NCI-H748 treated with DMSO at 0.1 percent for 48 hours (cell line): Measurements from ENCODE around the gene CPS1.

ENCODE experiments used
- DNase-seq: peaks from one replicate; lab custom pipeline; 2025; lab: John Stamatoyannopoulos, UW

Gene CPS1

DNA sequence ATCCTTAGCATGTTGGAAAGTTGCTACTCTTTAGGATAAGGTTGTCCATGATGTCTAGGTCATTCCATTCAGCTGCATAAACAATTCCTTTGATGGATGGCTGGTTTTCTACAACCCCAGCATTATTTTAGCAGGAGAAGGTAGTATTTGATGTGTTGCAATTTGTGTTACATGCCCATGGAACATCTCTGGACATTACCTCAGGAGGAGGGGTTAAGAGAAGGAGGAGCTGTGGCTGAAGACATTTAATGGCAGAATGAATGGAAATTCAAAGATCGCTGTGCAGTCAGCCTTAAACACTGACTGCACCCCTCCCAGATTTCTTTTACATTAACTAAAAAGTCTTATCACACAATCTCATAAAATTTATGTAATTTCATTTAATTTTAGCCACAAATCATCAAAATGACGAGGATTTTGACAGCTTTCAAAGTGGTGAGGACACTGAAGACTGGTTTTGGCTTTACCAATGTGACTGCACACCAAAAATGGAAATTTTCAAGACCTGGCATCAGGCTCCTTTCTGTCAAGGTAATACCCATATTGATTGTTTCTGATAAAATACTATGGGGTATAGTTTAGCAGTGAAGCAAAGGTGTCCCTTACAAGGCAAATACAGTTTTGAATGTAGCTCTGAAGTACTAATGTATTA is at the start of gene CPS1:
CPS1 (plus strand) TSS at position 271 of the 652 bp plus-strand sequence; CDS start at position 406, 135 bp downstream.
- no peak for DNase-seq

DNA sequence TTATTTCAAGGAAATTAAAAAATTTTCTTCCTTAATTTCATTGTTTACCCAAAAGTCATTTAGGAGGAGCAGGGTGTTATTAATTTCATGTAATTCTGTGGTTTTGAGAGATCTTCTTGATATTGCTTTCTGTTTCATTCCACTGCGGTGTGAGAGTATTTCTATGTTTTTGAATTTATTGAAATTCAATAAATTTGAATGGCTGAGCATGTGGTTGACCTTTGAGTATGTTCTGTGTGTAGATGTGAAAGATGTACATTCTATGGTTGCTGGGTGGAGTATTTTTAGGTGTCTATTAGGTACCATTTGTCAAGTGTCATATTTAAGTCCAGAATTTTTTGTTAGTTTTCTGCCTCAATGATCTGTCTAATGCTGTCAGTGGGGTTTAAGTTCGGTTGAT is 40.5 kb upstream of the CPS1 start:
- DNase-seq: no peak

DNA sequence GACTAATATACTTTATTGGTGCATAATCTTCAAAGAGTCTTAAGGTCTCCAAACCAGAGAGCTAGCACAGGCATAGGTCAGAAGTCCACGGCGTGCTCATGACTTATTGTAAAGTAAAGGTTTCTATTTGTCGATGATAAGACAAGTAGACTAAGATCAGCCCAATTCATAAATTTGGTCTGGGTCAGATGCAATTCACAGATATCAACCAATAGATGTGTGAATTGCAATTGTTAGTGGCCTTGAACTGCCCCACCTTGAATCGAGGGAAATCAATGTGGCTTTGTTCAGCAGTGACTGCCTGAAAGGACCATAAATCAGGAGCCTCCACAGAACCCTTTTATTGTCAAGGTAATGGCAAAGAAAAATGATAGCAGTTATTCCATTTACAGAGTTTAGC is 39.1 kb upstream of the CPS1 start:
- no peak for DNase-seq

DNA sequence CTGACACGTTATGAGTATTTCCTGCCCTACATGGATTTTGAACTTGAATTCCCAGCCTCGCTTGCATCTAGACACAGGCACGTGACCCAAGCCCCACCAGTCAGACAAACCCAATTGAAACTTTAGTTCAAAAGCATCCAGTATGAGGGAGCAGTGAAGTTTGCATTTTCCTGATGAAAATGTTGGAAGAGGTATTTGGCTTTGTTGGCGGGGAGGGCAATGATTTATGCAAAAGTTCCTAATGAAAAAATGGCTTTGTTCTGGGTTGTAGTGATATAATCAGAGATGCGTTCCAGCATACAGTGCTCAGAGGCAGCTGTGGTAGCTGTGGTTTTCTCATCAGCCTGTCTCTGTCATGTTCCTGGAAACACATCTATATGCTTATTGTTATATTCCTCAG is 36.8 kb upstream of the CPS1 start:
- DNase-seq: no peak

DNA sequence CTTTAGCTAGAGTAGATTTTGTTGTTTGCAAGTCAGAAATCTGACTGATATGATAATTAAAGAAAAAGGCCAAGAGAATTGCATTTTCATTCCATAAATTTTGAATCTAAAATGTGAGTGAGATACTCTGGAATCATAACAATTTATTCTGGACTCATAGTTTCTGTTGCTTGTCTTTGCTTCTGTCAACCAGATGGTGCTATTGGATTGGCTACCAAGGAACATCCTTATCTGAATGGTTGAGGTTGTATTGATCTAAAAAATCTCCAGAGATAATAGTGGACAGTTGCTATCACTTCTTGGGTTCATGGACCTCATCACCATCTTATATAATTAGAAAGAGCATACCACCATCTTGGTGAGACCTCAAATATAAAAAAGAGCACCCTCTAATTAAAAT is 34.0 kb upstream of the CPS1 start:
- no peak for DNase-seq

DNA sequence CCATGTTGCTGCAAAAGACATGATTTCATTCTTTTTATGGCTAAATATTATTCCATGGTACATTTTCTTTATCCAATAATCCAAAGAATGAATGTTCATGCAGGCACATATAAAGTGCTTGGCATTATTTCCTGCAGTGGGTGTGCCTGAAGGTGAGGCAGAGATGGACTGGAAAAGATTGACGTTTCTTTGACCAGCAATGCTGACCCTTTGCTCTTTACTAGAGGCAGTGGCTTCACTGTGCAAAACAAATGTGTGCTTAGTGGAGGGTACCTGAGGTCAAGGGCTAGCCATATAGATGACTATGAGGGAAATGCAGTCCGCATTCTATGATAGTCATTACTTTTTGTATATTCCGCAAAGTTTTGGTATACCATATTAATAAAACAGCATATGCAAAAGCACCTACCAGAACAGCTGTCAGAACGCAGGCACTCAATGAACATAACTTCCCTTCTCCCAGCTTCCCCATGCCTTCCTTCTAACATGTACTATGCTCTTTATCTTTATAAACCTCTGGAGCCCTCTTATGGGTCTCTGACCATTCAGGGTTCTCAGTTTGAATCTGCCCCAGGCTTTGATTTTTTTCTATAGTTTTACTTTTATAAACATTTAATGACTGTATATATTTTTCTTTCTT is 32.6 kb upstream of the CPS1 start:
- no peak for DNase-seq

DNA sequence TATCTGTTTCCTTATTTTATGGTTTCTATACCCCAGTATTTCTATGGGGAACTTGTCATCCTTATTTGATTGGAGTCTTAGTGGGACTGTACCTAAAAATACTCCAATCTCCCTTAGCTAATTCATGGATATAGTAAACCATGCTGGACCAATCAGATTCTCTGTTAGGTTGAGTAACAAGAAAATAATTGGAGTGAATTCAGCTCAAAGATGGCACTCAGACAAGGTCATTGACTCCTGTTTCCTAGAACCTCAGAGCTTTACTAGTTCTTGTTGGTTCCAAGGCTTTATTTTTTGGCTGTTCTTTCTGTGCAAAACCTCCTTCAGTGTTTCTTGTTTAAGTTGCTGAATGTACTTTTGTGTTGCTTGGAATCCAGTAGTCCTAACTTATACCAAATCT is 31.9 kb upstream of the CPS1 start:
- DNase-seq: no peak

DNA sequence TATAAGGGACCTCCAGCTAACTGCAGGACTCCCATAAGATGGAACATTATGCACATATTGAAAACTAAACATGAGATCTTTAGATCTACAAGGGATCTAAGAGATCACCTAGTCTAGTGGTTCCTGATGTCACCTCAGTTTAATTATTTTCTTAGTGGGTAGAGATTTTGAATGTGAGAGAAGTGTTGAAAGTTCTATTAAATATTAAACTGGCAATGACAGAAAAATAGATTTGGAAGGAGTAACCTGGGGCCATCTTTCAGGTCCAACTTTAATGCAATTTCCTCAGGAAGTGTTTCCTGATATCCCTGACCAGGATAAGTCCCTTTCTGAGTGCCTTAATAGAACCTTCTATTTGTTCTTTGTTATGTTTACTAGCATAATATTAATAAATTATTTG is 29.1 kb upstream of the CPS1 start:
- DNase-seq: no peak

DNA sequence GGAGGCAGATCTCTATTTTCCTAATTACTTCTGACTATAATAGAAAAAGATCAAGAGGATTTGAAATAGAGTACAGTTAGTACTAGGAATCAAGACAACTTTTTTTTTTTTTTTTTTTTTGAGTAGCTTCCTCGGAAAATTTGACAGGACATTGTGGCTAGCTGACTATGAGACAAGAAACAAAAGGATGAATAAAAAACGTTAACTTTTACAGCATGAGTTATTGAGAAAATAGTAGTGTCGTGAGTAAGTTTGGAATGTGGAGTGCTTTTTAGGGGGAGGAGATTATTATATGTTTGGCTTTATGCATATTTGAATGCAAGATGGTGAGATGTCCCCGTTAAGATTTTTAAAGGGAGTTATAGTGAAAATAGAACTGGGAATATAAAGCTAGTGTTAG is 27.7 kb upstream of the CPS1 start:
- no peak for DNase-seq

DNA sequence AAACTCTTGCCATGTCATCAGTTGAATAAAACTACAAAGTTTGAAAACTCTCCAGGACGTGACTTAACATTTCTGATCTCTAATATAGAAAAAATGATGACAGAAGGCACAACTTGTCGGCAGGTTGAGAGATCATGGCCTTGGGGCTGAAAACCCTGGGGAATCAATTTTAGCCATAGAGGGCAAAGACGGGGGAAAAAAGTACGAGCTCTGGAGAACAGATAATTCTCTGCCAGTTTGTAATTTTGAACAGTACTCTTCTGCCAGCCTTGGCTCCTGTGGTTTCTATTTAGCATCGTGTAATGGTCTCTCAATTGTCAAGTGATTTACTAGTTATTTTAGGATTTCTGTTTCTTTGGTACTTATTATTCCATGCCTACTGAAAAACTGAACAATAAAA is 25.3 kb upstream of the CPS1 start:
- no peak for DNase-seq

DNA sequence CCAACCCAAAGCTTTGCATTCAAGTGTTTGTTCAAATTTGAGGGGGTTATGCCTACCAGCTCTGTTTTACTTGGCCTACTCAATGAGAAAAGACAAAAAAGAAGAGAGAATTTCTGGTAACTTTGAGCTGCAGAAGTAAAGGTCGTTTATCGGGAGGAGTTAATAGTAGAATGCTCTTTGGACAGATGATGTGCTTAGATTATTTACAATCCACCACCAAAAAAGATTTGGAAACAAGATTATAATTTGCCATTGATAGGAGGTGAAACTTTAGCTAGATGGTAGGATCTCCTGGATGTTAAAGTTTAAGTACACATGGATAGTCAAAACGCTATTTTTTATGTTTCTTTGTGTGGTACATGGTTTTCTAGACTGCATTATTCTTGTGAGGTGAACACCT is 24.9 kb upstream of the CPS1 start:
- no peak for DNase-seq

DNA sequence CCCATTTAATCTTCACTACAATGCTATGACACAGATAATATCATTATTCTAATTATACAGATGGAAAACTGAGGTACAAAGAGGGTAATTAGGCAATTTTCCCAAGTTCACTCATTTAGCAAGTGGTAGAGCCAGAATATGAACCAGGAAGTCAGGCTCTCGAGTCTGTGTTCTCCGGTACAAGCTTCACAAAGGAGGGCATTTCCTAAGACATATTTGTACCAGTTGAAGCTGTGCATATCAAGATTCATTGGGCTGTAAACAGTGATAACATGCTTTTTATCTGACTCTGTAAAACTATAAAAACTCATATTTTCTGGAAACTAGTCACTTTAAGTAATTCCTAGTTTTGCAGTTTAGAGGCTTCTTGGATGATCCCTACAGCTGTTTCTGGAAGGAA is 23.0 kb upstream of the CPS1 start:
- no peak for DNase-seq

DNA sequence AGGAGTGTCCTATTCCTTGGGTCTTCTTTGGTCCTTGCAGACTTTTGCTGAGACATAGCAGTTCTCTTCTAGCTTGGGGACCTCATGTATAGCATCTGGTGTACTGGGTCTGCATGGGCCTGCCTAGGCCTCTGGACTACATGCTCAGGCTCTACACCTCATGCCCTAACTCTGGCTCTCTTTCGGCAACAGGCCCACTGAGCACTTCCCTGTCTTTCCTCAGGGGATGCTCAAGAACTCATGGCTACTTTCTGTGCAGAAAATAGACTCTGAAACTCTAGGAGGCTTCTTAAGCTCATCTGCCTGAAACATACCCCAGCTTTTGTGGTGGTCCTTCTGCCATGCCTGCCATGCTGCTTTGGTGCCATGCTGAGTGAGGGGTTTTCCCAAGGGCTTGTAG is 21.5 kb upstream of the CPS1 start:
- DNase-seq: no peak

DNA sequence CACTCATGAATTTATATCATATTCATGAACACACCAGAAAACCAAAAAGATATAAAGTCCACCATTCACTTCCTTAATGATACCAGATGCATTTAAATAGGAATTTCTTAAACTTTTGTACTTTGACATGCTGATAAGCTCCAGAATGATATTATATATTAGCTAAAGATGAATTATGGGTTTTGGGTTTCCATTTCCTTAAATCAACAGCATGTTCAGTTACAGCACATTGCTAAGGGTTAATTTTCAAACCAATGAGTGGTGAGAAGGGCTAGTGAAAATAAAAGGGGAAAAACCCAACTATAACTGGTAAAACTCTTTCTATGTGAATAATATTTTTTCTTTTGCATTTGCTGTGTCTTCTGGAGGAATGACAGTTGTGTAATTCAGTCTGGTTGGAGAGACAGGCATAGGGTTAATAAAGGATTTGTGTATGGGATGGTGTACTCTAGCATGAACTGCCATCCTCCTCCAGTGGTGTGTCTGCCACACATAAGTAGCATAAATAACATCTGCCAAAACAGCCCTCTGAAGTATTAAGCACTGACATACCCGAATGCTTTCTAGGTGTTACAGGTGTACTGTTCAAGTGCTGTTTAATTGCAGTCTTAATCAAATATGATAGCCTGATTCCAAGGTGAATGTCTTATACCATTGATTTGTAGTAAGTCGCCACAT is 19.3 kb upstream of the CPS1 start:
- no peak for DNase-seq

DNA sequence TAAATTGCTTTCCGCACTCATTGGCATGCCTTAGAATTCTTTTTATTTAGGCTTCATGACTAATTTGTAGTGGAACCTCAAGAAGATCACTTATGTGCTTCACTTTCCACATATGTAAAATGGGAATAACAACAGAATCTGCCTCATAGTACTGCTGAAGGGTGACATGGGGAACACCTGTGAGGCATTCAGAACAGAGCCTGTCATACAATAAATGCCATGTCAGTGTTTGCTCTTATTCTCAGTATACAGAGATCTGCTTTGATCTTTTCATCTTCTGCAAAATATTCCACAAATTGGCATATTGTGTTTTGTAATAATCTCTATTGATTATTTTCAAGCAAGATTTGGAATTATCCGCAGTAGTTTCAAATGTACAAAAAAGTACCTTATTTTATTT is 17.4 kb upstream of the CPS1 start:
- no peak for DNase-seq

DNA sequence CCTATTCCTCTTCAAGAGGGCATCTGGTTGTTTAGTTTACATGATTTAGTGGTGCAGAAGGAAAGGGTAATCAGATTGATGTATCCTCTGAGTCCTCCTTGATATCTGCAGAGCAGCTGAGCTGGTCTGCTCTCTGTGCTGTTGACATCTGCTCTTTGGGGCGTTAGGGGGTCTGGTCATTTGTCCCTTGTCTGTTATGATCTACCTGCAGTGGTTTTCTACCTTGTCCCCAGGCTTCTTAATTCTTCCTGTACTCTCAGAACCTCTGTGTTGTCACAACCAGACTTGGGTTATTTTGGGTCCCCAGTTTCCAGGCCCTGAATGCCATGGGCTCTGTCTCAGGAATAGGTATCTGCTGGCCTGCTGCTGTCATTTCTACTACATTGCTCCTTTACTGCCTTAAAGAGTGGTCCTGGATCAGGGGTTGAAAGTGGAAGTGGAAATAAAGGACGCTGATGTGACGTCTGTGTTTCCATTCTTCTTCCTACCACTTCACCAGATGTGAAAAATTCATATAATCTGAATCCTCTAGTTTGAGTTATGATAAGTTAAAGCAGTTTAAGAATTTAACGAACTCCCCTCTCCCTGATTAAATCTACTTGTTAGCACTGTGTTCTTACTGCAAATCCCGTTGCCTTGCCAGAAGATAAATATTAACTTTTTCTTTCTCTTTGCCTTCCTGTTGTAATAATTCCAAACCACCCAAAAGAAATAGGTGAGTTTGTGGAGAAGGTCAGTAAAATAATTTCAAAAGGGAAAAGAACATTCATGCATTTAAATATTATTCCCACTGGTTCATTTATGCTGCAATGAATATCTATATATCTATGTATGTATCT is 16.6 kb upstream of the CPS1 start:
- no peak for DNase-seq

DNA sequence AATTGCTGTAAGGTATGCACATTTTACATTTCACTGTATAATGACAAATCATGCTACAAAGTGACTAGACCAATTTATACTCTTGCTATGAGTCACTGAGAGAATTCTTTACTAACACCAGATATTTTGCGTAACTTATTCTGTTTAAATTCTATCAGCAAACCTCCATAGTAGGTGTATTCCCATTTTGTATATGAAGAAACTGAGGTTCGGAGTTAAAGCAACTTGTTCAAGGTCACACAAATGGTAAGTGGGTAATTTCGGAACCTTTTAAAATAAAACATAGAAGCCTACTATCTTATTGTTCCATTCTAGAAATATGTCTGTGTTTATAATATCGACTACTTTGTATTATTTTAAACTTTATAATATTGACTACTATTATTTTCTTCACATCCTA is 15.9 kb upstream of the CPS1 start:
- DNase-seq: no peak

DNA sequence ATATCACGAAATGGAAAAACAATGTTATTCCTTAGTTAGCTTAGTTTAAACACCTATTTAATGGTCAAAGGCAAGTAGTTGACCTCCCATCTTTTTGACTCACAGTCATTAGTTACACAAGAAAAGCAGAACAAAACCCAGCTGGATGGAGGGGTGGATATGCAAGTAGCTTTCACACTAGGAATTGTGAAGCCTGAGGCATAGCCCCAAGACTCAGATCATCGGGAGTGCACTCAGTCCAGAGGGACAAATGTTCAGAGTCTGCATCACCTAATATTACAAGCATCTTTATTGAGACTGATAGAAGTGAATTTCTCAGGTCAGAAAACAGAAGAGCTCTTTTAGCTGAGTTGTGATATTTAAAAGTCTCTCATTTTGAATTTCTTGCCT is 15.5 kb upstream of the CPS1 start:
- DNase-seq: no peak

DNA sequence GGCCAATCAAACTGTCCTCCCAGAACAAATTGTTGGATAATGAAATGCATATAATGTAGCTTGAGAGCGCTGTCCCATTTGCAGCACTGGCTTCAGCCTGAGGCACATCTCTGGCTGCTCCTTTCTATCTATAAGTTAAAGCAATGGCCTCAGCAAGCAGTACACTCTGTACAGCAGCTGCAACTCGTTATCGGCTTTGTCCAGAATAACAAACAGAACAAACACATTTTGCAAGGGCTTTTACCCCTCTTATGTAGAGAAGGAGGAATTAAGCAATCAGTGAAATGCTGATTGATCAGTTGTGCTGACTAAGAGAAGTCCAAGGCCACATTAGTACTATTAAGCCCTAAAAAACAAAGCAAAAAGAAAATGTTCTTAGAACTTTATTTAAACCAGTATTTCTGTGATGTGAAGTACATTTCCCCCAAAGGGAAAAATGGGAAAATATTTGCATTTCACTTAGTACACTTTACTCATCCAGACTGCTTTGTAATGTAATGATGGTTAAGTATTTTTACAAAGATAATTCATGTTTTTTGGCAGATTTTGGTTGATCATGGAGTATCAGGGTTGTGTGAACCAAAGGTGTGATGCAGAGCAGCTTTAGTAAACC is 15.0 kb upstream of the CPS1 start:
- no peak for DNase-seq

DNA sequence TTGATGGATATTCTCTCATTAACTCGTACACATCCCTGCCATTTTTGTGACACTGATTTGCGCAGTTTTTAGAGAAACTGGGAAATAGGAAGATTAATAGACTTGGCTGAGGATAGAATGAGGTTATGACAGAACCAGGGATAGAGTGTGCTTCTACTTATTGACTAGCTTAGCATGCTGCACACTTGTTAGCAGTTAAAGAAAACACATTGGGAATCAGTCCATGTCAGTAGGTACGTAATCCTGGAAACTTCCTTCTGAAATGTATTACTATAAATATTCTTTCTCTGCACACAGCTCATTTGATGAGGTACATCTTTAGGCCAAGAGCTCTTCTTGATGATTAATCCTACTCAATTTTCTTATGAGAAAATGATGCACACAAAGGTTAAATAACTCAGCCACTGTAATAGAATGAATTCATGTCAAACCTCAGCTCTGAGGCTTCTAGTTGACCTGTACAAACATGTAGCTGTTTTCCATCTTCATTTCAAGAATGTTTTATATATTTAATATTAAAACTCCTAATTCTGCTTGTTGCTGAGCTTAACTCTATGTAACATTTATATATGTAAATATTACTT is 12.3 kb upstream of the CPS1 start:
- no peak for DNase-seq

DNA sequence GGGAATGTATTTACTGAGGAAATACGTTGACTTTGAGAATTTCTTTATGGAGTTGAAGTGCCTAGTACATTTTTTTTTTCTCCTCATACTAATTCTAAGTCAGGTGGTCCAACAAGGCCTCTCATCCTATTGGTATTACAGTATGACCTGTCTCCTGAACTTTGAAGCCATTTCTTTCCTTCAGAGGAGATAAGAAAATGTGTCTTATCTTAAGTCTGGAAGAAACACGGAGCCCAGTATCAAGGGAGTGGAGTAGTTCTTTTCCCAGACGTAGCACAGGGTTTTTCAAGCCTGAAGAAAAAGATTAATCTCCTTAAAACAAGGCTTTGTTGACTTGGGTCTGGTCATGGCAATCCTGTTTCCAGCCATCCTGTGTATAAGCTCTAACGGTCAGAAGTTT is 11.6 kb upstream of the CPS1 start:
- DNase-seq: no peak
